Fibroblast of lung (primary cell): ENCODE measurements around the gene GLO1. TPM values are rescaled to one million over a fixed set of nuclear protein-coding genes. Genes with fewer than 3 reads are reported as not detected.

Experiments used
- DNase-seq, 2 donors: peaks; one replicate each; pipeline versions ENCODE4 v3.0.0 to v3.0.0-alpha.2; 2010; ENCODE audit warnings: low read depth in 2 of 2
- H2AFZ ChIP-seq: 2 replicates; pipeline ENCODE4 v1.5.1; 2012; ENCODE audit warnings: low read length, control low read depth, inconsistent platforms
- H3K27ac ChIP-seq: 2 replicates; pipeline ENCODE4 v1.5.1; 2011; ENCODE audit warnings: low read length, control low read depth; ENCODE audit not compliant: insufficient read depth
- H3K27me3 ChIP-seq: 2 replicates; pipeline ENCODE4 v1.5.1; 2011; ENCODE audit warnings: mild to moderate bottlenecking, low read length; ENCODE audit not compliant: control insufficient read depth, insufficient read depth
- H3K36me3 ChIP-seq: 2 replicates; pipeline ENCODE4 v1.5.1; 2011; ENCODE audit warnings: low read length; ENCODE audit not compliant: control insufficient read depth, insufficient read depth
- H3K4me1 ChIP-seq: 2 replicates; pipeline ENCODE4 v1.5.1; 2011; ENCODE audit warnings: low read length; ENCODE audit not compliant: control insufficient read depth, insufficient read depth; ENCODE audit errors: extremely low read depth
- H3K4me2 ChIP-seq: 2 replicates; pipeline ENCODE4 v1.5.1; 2011; ENCODE audit warnings: low read length, control low read depth; ENCODE audit not compliant: insufficient read depth; ENCODE audit errors: extremely low read depth
- H3K4me3 ChIP-seq, 4 experiments: fragments of 200-600 bp in 1 of 4; sonication (generic) in 1 of 4; replicated peaks in 1 of 4; 2 replicates each; pipeline ENCODE4 v1.5.1; 2011 to 2016; ENCODE audit warnings: low read length in 4 of 4, low read depth in 3 of 4, mild to moderate bottlenecking in 3 of 4, control low read depth in 2 of 4, inconsistent platforms in 1 of 4, mixed read lengths in 1 of 4; ENCODE audit not compliant: insufficient read depth in 1 of 4; ENCODE audit errors: control extremely low read depth in 1 of 4
- H3K79me2 ChIP-seq: 2 replicates; pipeline ENCODE4 v1.5.1; 2012; ENCODE audit warnings: mild to moderate bottlenecking, low read length, inconsistent platforms; ENCODE audit not compliant: control insufficient read depth, insufficient read depth
- H3K9ac ChIP-seq: 2 replicates; pipeline ENCODE4 v1.5.1; 2011; ENCODE audit warnings: mild to moderate bottlenecking, low read length, control low read depth; ENCODE audit not compliant: insufficient read depth
- H3K9me3 ChIP-seq: 2 replicates; pipeline ENCODE4 v1.5.1; 2012; ENCODE audit warnings: low read depth, low read length; ENCODE audit not compliant: control insufficient read depth, insufficient read depth
- H4K20me1 ChIP-seq: 2 replicates; pipeline ENCODE4 v1.5.1; 2011; ENCODE audit warnings: low read length; ENCODE audit not compliant: control insufficient read depth, insufficient read depth; ENCODE audit errors: extremely low read depth
- EZH2 ChIP-seq: IDR thresholded peaks from 2 replicates; pipeline ENCODE4 v1.5.1; 2012; ENCODE audit warnings: low read length, control low read depth, mild to moderate bottlenecking; ENCODE audit errors: missing control alignments
- polyA plus RNA-seq, 2 donors: library from polyadenylated mRNA; depleted of rRNA in 1 of 2; stranded (reverse) in 1 of 2; unstranded in 1 of 2; fragments of >200 nt; gene quantifications; 2 replicates each; pipeline ENCODE4 v1.2.1, GENCODE V29; 2011 to 2012; ENCODE audit warnings: missing spikeins in 1 of 2
- total RNA-seq: library from RNA; depleted of rRNA; stranded (reverse); fragments of >200 nt; gene quantifications from 2 replicates; pipeline ENCODE4 v1.2.1, GENCODE V29; 2014
- TF ChIP-seq, protein P1 (sequence below), 2 donors: IDR thresholded peaks in 1 of 2; conservative IDR thresholded peaks in 1 of 2; 1 replicate in 1 of 2; 2 replicates in 1 of 2; pipeline ENCODE4 v1.5.1; 2011 to 2012; ENCODE audit warnings: low read length in 2 of 2, control low read depth in 1 of 2, inconsistent platforms in 1 of 2, low read depth in 1 of 2, mild to moderate bottlenecking in 1 of 2

Gene GLO1
- total and polyA plus RNA-seq, 2 donors (not counting 1 experiment from before 2014, with no cell fraction given), result 126 to 143 TPM

- Histone ChIP-seq H3K9ac (no peak overlapping the region), H3K4me2 (no peak overlapping the region), H3K79me2 (peaks cover 6% of the 10 kb centered on the region), H3K4me1 (no peaks in the 10 kb centered on the region), H2AFZ (no peak overlapping the region), H3K27ac (no peak overlapping the region), H4K20me1 (no peaks in the 10 kb centered on the region), H3K9me3 (no peaks in the 10 kb centered on the region), H3K4me3 (no peak overlapping the region), H3K36me3 (peaks cover 2% of the 10 kb centered on the region), H3K27me3 (no peaks in the 10 kb centered on the region)
- no peak for TF ChIP-seq EZH2
- TF ChIP-seq, protein P1, sequence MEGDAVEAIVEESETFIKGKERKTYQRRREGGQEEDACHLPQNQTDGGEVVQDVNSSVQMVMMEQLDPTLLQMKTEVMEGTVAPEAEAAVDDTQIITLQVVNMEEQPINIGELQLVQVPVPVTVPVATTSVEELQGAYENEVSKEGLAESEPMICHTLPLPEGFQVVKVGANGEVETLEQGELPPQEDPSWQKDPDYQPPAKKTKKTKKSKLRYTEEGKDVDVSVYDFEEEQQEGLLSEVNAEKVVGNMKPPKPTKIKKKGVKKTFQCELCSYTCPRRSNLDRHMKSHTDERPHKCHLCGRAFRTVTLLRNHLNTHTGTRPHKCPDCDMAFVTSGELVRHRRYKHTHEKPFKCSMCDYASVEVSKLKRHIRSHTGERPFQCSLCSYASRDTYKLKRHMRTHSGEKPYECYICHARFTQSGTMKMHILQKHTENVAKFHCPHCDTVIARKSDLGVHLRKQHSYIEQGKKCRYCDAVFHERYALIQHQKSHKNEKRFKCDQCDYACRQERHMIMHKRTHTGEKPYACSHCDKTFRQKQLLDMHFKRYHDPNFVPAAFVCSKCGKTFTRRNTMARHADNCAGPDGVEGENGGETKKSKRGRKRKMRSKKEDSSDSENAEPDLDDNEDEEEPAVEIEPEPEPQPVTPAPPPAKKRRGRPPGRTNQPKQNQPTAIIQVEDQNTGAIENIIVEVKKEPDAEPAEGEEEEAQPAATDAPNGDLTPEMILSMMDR (conservative IDR thresholded peaks at IDR 0.05 in 1 of 2, IDR thresholded peaks at IDR 0.05 in 1 of 2; ENCODE audit: low read depth in 1 of 2, low read length in 2 of 2), result no peak
- no peak for DNase-seq
Measured at GRCh38 chr6:38684237-38684636, 18.7 kb downstream of the GLO1 start.

DNA sequence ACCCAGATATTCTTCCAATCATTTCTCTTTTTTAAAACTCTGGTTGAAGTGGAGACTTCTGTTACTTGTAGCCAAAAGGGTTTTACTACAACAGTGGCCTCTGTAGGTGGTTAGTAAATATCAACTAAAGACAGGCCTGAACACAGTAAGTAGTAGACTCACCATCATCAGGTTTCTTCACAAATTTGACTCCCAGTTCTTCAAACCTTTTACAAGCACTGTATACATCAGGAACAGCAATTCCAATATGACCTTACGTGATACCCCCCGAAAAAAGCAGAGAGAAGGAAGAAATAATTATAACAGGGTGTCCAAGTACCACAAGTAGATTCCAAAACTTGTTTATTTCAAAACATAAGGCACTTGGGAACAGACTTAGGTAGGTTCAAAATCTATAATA is 21.1 kb downstream of the GLO1 start:
- no peaks in the 10 kb centered on the region for H3K9me3 ChIP-seq
- H3K36me3 ChIP-seq, result peaks cover 2% of the 10 kb centered on the region
- H3K27ac ChIP-seq, result no peak overlapping the region
- no peaks in the 10 kb centered on the region for H4K20me1 ChIP-seq
- no peaks in the 10 kb centered on the region for H3K4me1 ChIP-seq
- H3K4me3 ChIP-seq, result no peak overlapping the region
- no peaks in the 10 kb centered on the region for H3K79me2 ChIP-seq
- DNase-seq, result no peak
- TF ChIP-seq EZH2, result no peak
- TF ChIP-seq, protein P1 (conservative IDR thresholded peaks at IDR 0.05 in 1 of 2, IDR thresholded peaks at IDR 0.05 in 1 of 2; ENCODE audit: low read depth in 1 of 2, low read length in 2 of 2), result no peak
- H2AFZ ChIP-seq, result no peak overlapping the region
- no peak overlapping the region for H3K4me2 ChIP-seq
- no peak overlapping the region for H3K9ac ChIP-seq
- H3K27me3 ChIP-seq, result no peaks in the 10 kb centered on the region

DNA sequence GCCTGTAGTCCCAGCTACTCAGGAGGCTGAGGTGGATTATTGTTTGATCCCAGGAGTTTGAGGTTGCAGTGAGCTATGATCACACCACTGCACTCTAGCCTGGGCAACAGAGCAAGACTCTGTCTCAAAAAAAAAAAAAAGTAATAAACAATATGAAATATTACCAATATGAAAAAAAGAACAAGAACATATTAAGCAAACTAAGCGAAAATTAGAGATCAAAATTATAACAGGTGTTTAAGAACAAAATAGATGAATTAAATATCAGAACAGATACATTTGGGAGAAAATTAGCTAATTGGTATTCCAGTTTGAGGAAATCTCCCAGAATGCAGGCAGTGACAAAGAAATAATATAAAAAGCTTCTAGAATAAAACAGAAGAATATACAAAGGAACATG is 23.3 kb downstream of the GLO1 start:
- H3K79me2 ChIP-seq, result no peaks in the 10 kb centered on the region
- no peak overlapping the region for H2AFZ ChIP-seq
- H3K4me2 ChIP-seq, result no peak overlapping the region
- no peaks in the 10 kb centered on the region for H3K27me3 ChIP-seq
- no peak overlapping the region for H3K27ac ChIP-seq
- H3K36me3 ChIP-seq, result peaks cover 2% of the 10 kb centered on the region
- TF ChIP-seq, protein P1 (conservative IDR thresholded peaks at IDR 0.05 in 1 of 2, IDR thresholded peaks at IDR 0.05 in 1 of 2; ENCODE audit: low read depth in 1 of 2, low read length in 2 of 2), result no peak
- no peak for TF ChIP-seq EZH2
- H3K4me1 ChIP-seq, result no peaks in the 10 kb centered on the region
- no peak overlapping the region for H3K9ac ChIP-seq
- no peak for DNase-seq
- H3K9me3 ChIP-seq, result no peaks in the 10 kb centered on the region
- no peaks in the 10 kb centered on the region for H4K20me1 ChIP-seq
- H3K4me3 ChIP-seq, result no peak overlapping the region
